ENCODE results near the gene FCHSD2. TPM values are rescaled to one million over a fixed set of nuclear protein-coding genes. Genes with fewer than 3 reads are reported as not detected.

FCHSD2 gene
- polyA plus RNA-seq, 2 of the 4 experiments (the other 2 are of a cell fraction): 10.5 to 19.0 TPM

DNA sequence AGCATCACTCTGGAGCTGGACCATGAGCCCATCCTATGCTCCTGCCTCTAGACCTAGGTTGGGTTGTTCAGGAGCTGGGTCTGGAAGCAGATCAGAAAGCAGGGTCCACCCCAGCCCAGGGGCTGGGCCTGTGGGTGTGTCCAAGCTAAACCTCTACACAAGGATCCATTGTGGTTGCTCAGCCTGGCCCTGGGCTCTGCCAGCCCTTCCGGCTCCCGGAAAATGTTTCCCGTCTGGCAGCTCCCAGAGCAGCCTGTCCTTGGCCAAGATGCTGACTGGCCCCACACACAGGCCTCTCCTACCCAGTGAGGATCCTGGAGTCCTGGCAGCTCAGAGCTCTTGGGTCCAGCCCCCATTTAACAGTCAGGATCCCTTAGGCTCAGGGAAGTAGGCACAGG lies 35.3 kb upstream of the FCHSD2 start (continued):
- no peak for TF ChIP-seq RNF2 (IDR thresholded peaks at IDR 0.05; ENCODE audit: borderline replicate concordance, low read depth)

DNA sequence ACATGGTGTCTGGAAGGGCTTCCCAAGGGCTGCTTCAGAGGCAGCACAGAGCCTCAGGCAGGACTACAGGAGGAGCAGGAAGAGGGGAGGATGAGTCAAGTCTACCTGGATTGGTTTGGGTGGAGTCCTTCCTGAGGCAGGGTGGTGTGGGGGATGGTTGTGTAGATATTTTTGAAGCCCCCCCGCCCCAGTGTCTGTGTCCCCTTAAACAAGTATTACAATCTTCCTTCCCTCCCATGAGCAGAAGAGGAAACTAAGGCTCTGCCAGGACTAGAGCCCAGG lies 34.7 kb upstream of the FCHSD2 start:
- Histone ChIP-seq H3K4me2 (no peak overlapping the region), H3K4me3 (no peak overlapping the region), H3K9me3 (no peaks in the 10 kb centered on the region), H3K4me1 (no peaks in the 10 kb centered on the region), H3K27ac (no peak overlapping the region)
- no peak for FAIRE-seq
- no peak for DNase-seq (ENCODE audit: low read depth in 1 of 2, low spot score in 1 of 2)
- no peak for TF ChIP-seq POLR2AphosphoS2 (conservative IDR thresholded peaks at IDR 0.05; ENCODE audit: low read length)
- no peak for TF ChIP-seq MAFK (IDR thresholded peaks at IDR 0.05; ENCODE audit: partially characterized antibody)
- no peak for TF ChIP-seq HMGXB4 (CRISPR knock-in tag; IDR thresholded peaks at IDR 0.05; ENCODE audit: borderline replicate concordance)
- no peak for TF ChIP-seq FOSB (CRISPR knock-in tag; IDR thresholded peaks at IDR 0.05)
- TF ChIP-seq, protein P1, sequence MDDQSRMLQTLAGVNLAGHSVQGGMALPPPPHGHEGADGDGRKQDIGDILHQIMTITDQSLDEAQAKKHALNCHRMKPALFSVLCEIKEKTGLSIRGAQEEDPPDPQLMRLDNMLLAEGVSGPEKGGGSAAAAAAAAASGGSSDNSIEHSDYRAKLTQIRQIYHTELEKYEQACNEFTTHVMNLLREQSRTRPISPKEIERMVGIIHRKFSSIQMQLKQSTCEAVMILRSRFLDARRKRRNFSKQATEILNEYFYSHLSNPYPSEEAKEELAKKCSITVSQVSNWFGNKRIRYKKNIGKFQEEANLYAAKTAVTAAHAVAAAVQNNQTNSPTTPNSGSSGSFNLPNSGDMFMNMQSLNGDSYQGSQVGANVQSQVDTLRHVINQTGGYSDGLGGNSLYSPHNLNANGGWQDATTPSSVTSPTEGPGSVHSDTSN (IDR thresholded peaks at IDR 0.05): no peak
- TF ChIP-seq MYC (IDR thresholded peaks at IDR 0.05; ENCODE audit: borderline replicate concordance, low read length): no peak
- TF ChIP-seq NR3C1 (IDR thresholded peaks at IDR 0.05): no peak
- no peak for TF ChIP-seq ZNF302 (CRISPR knock-in tag; IDR thresholded peaks at IDR 0.05)
- TF ChIP-seq TP53 (CRISPR knock-in tag; IDR thresholded peaks at IDR 0.05): no peak
- no peak for TF ChIP-seq JUN (IDR thresholded peaks at IDR 0.05)
- no peak for TF ChIP-seq CEBPB (IDR thresholded peaks at IDR 0.05)
- no peak for TF ChIP-seq PHF8 (IDR thresholded peaks at IDR 0.05; ENCODE audit: borderline replicate concordance, low read depth)
- no peak for TF ChIP-seq ZSCAN20 (CRISPR knock-in tag; IDR thresholded peaks at IDR 0.05)
- TF ChIP-seq HDAC2 (IDR thresholded peaks at IDR 0.05): no peak
- TF ChIP-seq, protein P2, sequence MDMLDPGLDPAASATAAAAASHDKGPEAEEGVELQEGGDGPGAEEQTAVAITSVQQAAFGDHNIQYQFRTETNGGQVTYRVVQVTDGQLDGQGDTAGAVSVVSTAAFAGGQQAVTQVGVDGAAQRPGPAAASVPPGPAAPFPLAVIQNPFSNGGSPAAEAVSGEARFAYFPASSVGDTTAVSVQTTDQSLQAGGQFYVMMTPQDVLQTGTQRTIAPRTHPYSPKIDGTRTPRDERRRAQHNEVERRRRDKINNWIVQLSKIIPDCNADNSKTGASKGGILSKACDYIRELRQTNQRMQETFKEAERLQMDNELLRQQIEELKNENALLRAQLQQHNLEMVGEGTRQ (IDR thresholded peaks at IDR 0.05): no peak
- ATAC-seq: no peak
- 38% methylated on average over 1 of the region's 1 CpG for WGBS (ENCODE audit: missing lambda C conversion rate)
- ChIA-PET CTCF (interaction anchor here (1.0 to 14.3 kb wide), 29 partner anchors 8 to 492 kb away, joined by 3 to 339 read pairs (median 12); partner anchors contain the start of genes ATG16L2 and FCHSD2), POLR2A (no interaction called here)

GRCh38 chr11:73176145-73176873 lies 34.2 kb upstream of the FCHSD2 start:
- POLR2A ChIA-PET: no interaction called here

More at GRCh38 chr11:73176145-73176873, 34.2 kb upstream of the FCHSD2 start:
- ATAC-seq (no peak), FAIRE-seq (no peak), DNase-seq (ENCODE audit: low read depth in 1 of 2, low spot score in 1 of 2) (no peak)
- TF ChIP-seq JUN (IDR thresholded peaks at IDR 0.05) (no peak), RCOR1 (IDR thresholded peaks at IDR 0.05; ENCODE audit: low read depth, low read length) (no peak), SREBF2 (IDR thresholded peaks at IDR 0.05) (no peak), CEBPB (IDR thresholded peaks at IDR 0.05) (no peak), BHLHE40 (IDR thresholded peaks at IDR 0.05; ENCODE audit: low read depth, low read length) (no peak), JUNB (IDR thresholded peaks at IDR 0.05) (no peak), CHD4 (IDR thresholded peaks at IDR 0.05; ENCODE audit: borderline replicate concordance) (no peak), HOXB13 (CRISPR knock-in tag; IDR thresholded peaks at IDR 0.05; ENCODE audit: low read depth) (no peak), SMC3 (IDR thresholded peaks at IDR 0.05) (no peak), EP300 (IDR thresholded peaks at IDR 0.05) (no peak), ESRRA (IDR thresholded peaks at IDR 0.05; ENCODE audit: borderline replicate concordance, low read length) (no peak), EHF (CRISPR knock-in tag; IDR thresholded peaks at IDR 0.05) (no peak), GATA3 (IDR thresholded peaks at IDR 0.05; ENCODE audit: borderline replicate concordance) (no peak), KDM1A (IDR thresholded peaks at IDR 0.05; ENCODE audit: low read depth) (no peak), NFE2L2 (conservative IDR thresholded peaks at IDR 0.05; ENCODE audit: low read length) (no peak)
- no peak overlapping the region for H3K4me3 ChIP-seq
- no peaks in the 10 kb centered on the region for H3K9me3 ChIP-seq
- no peak overlapping the region for H3K27ac ChIP-seq
- CTCF ChIA-PET: interaction anchor here (0.6 to 14.3 kb wide), 17 partner anchors 10 to 492 kb away, joined by 3 to 339 read pairs (median 25); partner anchors contain the start of gene FCHSD2
- H3K4me2 ChIP-seq: no peak overlapping the region
- 90% methylated on average over 5 of the region's 5 CpGs for WGBS (ENCODE audit: missing lambda C conversion rate)
- H3K4me1 ChIP-seq: no peaks in the 10 kb centered on the region
